Body of pancreas (tissue), 4 donors: Measurements from ENCODE around the gene NEDD4L.

Experiments
- CTCF ChIP-seq, 7 experiments: fragments of 450-650 bp in 4 of 7; fragments of 200-600 bp in 3 of 7; sonication (generic) in 3 of 7; IDR thresholded peaks; one replicate each; pipeline ENCODE4 v1.5.1; 2016 to 2019; ENCODE audit warnings: antibody characterized with exemption in 7 of 7
- POLR2A ChIP-seq, 3 donors: fragments of 450-650 bp; IDR thresholded peaks; one replicate each; pipeline ENCODE4 v1.6.1; 2016; ENCODE audit warnings: antibody characterized with exemption in 3 of 3, mild to moderate bottlenecking in 2 of 3

GRCh38 chr18:58323866-58324762 is 280.1 kb downstream of the NEDD4L start:
- TF ChIP-seq CTCF (IDR thresholded peaks at IDR 0.05) = no peak
- TF ChIP-seq POLR2A (IDR thresholded peaks at IDR 0.05) = no peak
